ENCODE results near the gene DNPH1. TPM values are rescaled to one million over a fixed set of nuclear protein-coding genes. Genes with fewer than 3 reads are reported as not detected.

DNPH1 gene
- total and polyA plus RNA-seq, 9 donors = 13.6 to 120 (median 44.7) TPM

- 75 to 84% (median 76%) methylated on average over 14 of the region's 14 CpGs for WGBS, 3 donors
- no peaks in the 10 kb centered on the region for H3K27me3 ChIP-seq
- no peaks in the 10 kb centered on the region for H3K36me3 ChIP-seq
- no peak for DNase-seq
- H3K4me3 ChIP-seq = no peak overlapping the region
- no peak overlapping the region for H3K27ac ChIP-seq
- TF ChIP-seq POLR2A (IDR thresholded peaks at IDR 0.05) = no peak
- TF ChIP-seq CTCF (IDR thresholded peaks at IDR 0.05) = no peak
- no peak for TF ChIP-seq EP300 (IDR thresholded peaks at IDR 0.05)
- intact Hi-C loops (cut with DNase I) = loop anchor here in 2 of 4 donors (10.0 kb wide), 2 partner anchors 233 to 243 kb away; no protein-coding TSS in a partner anchor
- no peaks in the 10 kb centered on the region for H3K4me1 ChIP-seq (ENCODE audit: insufficient read depth)
- H3K9me3 ChIP-seq = no peaks in the 10 kb centered on the region
Measured at GRCh38 chr6:43262000-43262779, 32.9 kb upstream of the DNPH1 start.

GRCh38 chr6:43261198-43261597 is 31.9 kb upstream of the DNPH1 start:
- Histone ChIP-seq H3K9me3 (no peaks in the 10 kb centered on the region), H3K36me3 (no peaks in the 10 kb centered on the region), H3K4me1 (ENCODE audit: insufficient read depth) (no peaks in the 10 kb centered on the region), H3K27me3 (no peaks in the 10 kb centered on the region), H3K27ac (no peak overlapping the region), H3K4me3 (no peak overlapping the region)
- no peak for TF ChIP-seq CTCF (IDR thresholded peaks at IDR 0.05)
- no peak for TF ChIP-seq POLR2A (IDR thresholded peaks at IDR 0.05)
- TF ChIP-seq EP300 (IDR thresholded peaks at IDR 0.05) = no peak
- no peak for DNase-seq
- intact Hi-C loops (cut with DNase I) = loop anchor here in 2 of 4 donors (10.0 kb wide), 2 partner anchors 234 to 244 kb away; no protein-coding TSS in a partner anchor
- WGBS, 3 donors = 74 to 80% (median 75%) methylated on average over 5 of the region's 5 CpGs

GRCh38 chr6:43260791-43261190 is 31.5 kb upstream of the DNPH1 start:
- TF ChIP-seq CTCF (IDR thresholded peaks at IDR 0.05) (no peak), EP300 (IDR thresholded peaks at IDR 0.05) (no peak), POLR2A (IDR thresholded peaks at IDR 0.05) (no peak)
- Histone ChIP-seq H3K27ac (no peak overlapping the region), H3K4me3 (no peak overlapping the region), H3K36me3 (no peaks in the 10 kb centered on the region), H3K9me3 (no peaks in the 10 kb centered on the region), H3K4me1 (ENCODE audit: insufficient read depth) (no peaks in the 10 kb centered on the region), H3K27me3 (no peaks in the 10 kb centered on the region)
- 75 to 77% (median 76%) methylated on average over 4 of the region's 4 CpGs for WGBS, 3 donors
- no peak for DNase-seq
- intact Hi-C loops (cut with DNase I) = loop anchor here in 2 of 4 donors (10.0 kb wide), 2 partner anchors 234 to 244 kb away; no protein-coding TSS in a partner anchor

GRCh38 chr6:43258807-43259686 is 29.8 kb upstream of the DNPH1 start:
- Histone ChIP-seq H3K4me3 (no peak overlapping the region), H3K27ac (no peak overlapping the region), H3K9me3 (no peaks in the 10 kb centered on the region), H3K27me3 (no peaks in the 10 kb centered on the region), H3K36me3 (no peaks in the 10 kb centered on the region), H3K4me1 (ENCODE audit: insufficient read depth) (no peaks in the 10 kb centered on the region)
- intact Hi-C loops (cut with DNase I) = loop anchor here in 1 of 4 donors (10.0 kb wide), 1 partner anchor 76 kb away; no protein-coding TSS in a partner anchor
- no peak for TF ChIP-seq POLR2A (IDR thresholded peaks at IDR 0.05)
- no peak for TF ChIP-seq EP300 (IDR thresholded peaks at IDR 0.05)
- no peak for TF ChIP-seq CTCF (IDR thresholded peaks at IDR 0.05)
- no peak for DNase-seq
- 85 to 86% (median 86%) methylated on average over 30 of the region's 30 CpGs for WGBS, 3 donors

Data from ovary (tissue), 9 donors.